Tibial nerve (tissue), 4 donors: Measurements from ENCODE around the gene NPB.

Experiments
- CTCF ChIP-seq, 5 experiments: fragments of 200-600 bp in 3 of 5; fragments of 450-650 bp in 2 of 5; sonication (generic) in 3 of 5; IDR thresholded peaks; one replicate each; pipeline ENCODE4 v1.5.1; 2016 to 2019; ENCODE audit warnings: antibody characterized with exemption in 5 of 5, mild to moderate bottlenecking in 3 of 5, moderate library complexity in 2 of 5
- EP300 ChIP-seq, 2 donors: sonication (generic); formaldehyde crosslinking; IDR thresholded peaks; one replicate each; pipeline ENCODE4 v1.6.1; 2017; ENCODE audit warnings: antibody characterized with exemption in 2 of 2, mild to moderate bottlenecking in 1 of 2
- POLR2A ChIP-seq, 2 donors: fragments of 450-650 bp; IDR thresholded peaks; one replicate each; pipeline ENCODE4 v1.6.1; 2017; ENCODE audit warnings: antibody characterized with exemption in 2 of 2, mild to moderate bottlenecking in 2 of 2, moderate library complexity in 2 of 2

- peak in 3 of 5 experiments; percentile 10 to 96 (median 95) for TF ChIP-seq CTCF (IDR thresholded peaks at IDR 0.05)
- TF ChIP-seq POLR2A (IDR thresholded peaks at IDR 0.05): peak; percentile 96 to 99
- TF ChIP-seq EP300 (IDR thresholded peaks at IDR 0.05): peak; percentile 90 to 100
Measured at GRCh38 chr17:81860756-81861568, 41.1 kb upstream of the NPB start.
